ENCODE data around the gene CDH4. TPM values are rescaled to one million over a fixed set of nuclear protein-coding genes. Genes with fewer than 3 reads are reported as not detected.

The CDH4 gene
- total RNA-seq, 2 experiments from 2014 or later, result 0.11 to 0.18 TPM

GRCh38 chr20:61291166-61291829 lies 39.2 kb downstream of the CDH4 start:
- no peak overlapping the region for H3K4me3 Mint-ChIP-seq
- POLR2A ChIA-PET, result no interaction called here
- H3K27ac Mint-ChIP-seq, result no peak overlapping the region
- ATAC-seq, result no peak
- intact Hi-C loops (cut with micrococcal nuclease), result no loop called here
- H3K9me3 Mint-ChIP-seq, result no peaks in the 10 kb centered on the region
- TF ChIP-seq CTCF (IDR thresholded peaks at IDR 0.05), result no peak
- CTCF ChIA-PET, result no interaction called here
- H3K36me3 Mint-ChIP-seq (ENCODE audit: low read depth), result no peaks in the 10 kb centered on the region
- no peak for DNase-seq
- H3K27me3 Mint-ChIP-seq, result no peaks in the 10 kb centered on the region
- no peaks in the 10 kb centered on the region for H3K4me1 Mint-ChIP-seq (ENCODE audit: low read depth)

- CTCF ChIA-PET, result no interaction called here
- no peaks in the 10 kb centered on the region for H3K9me3 Mint-ChIP-seq
- no peaks in the 10 kb centered on the region for H3K4me1 Mint-ChIP-seq (ENCODE audit: low read depth)
- no peaks in the 10 kb centered on the region for H3K36me3 Mint-ChIP-seq (ENCODE audit: low read depth)
- TF ChIP-seq CTCF (IDR thresholded peaks at IDR 0.05), result no peak
- no peak overlapping the region for H3K4me3 Mint-ChIP-seq
- DNase-seq, result no peak
- intact Hi-C loops (cut with micrococcal nuclease), result no loop called here
- no peak overlapping the region for H3K27ac Mint-ChIP-seq
- no peaks in the 10 kb centered on the region for H3K27me3 Mint-ChIP-seq
- POLR2A ChIA-PET, result no interaction called here
- no peak for ATAC-seq
Observed at GRCh38 chr20:61292391-61292790, 40.3 kb downstream of the CDH4 start.

GRCh38 chr20:61292821-61293612 lies 41.0 kb downstream of the CDH4 start:
- ChIA-PET POLR2A (no interaction called here), CTCF (no interaction called here)
- H3K4me1 Mint-ChIP-seq (ENCODE audit: low read depth), result no peaks in the 10 kb centered on the region
- H3K27me3 Mint-ChIP-seq, result no peaks in the 10 kb centered on the region
- no peaks in the 10 kb centered on the region for H3K36me3 Mint-ChIP-seq (ENCODE audit: low read depth)
- H3K9me3 Mint-ChIP-seq, result no peaks in the 10 kb centered on the region
- no peak for ATAC-seq
- no peak overlapping the region for H3K4me3 Mint-ChIP-seq
- no peak for TF ChIP-seq CTCF (IDR thresholded peaks at IDR 0.05)
- intact Hi-C loops (cut with micrococcal nuclease), result no loop called here
- no peak overlapping the region for H3K27ac Mint-ChIP-seq
- DNase-seq, result no peak

- CTCF ChIA-PET, result no interaction called here
- no peaks in the 10 kb centered on the region for H3K4me1 Mint-ChIP-seq (ENCODE audit: low read depth)
- POLR2A ChIA-PET, result no interaction called here
Observed at GRCh38 chr20:61293951-61294350, 41.9 kb downstream of the CDH4 start.

More at GRCh38 chr20:61293951-61294350, 41.9 kb downstream of the CDH4 start:
- H3K27me3 Mint-ChIP-seq, result no peaks in the 10 kb centered on the region
- intact Hi-C loops (cut with micrococcal nuclease), result no loop called here
- no peak for DNase-seq
- ATAC-seq, result no peak
- H3K4me3 Mint-ChIP-seq, result no peak overlapping the region
- no peak for TF ChIP-seq CTCF (IDR thresholded peaks at IDR 0.05)
- no peaks in the 10 kb centered on the region for H3K9me3 Mint-ChIP-seq
- H3K36me3 Mint-ChIP-seq (ENCODE audit: low read depth), result no peaks in the 10 kb centered on the region
- H3K27ac Mint-ChIP-seq, result no peak overlapping the region
